Chondrocyte (in vitro differentiated cells): ENCODE results near the gene HSD11B1L. TPM values are rescaled to one million over a fixed set of nuclear protein-coding genes. Genes with fewer than 3 reads are reported as not detected.

Experiments
- DNase-seq: peaks from one replicate; pipeline ENCODE4 v3.0.0; 2021; ENCODE audit warnings: mixed read lengths, low spot score
- H3K27ac Mint-ChIP-seq: one replicate; pipeline ENCODE4 v1.8.0; 2021; ENCODE audit warnings: mild to moderate bottlenecking, moderate library complexity, mixed read lengths; ENCODE audit not compliant: unreplicated experiment
- H3K27me3 Mint-ChIP-seq: 2 replicates; pipeline ENCODE4 v1.8.0; 2021; ENCODE audit warnings: low read depth, mixed read lengths
- H3K36me3 Mint-ChIP-seq: 2 replicates; pipeline ENCODE4 v1.8.0; 2021; ENCODE audit warnings: low read depth, mixed read lengths
- H3K4me1 Mint-ChIP-seq: 2 replicates; pipeline ENCODE4 v1.8.0; 2021; ENCODE audit warnings: low read depth, mild to moderate bottlenecking, mixed read lengths
- H3K4me3 Mint-ChIP-seq: one replicate; pipeline ENCODE4 v1.8.0; 2021; ENCODE audit warnings: mild to moderate bottlenecking, moderate library complexity, mixed read lengths; ENCODE audit not compliant: unreplicated experiment
- H3K9me3 Mint-ChIP-seq: 2 replicates; pipeline ENCODE4 v1.8.0; 2021; ENCODE audit warnings: low read depth, mixed read lengths
- CTCF ChIP-seq: fragments of 200-600 bp; sonication (generic); IDR thresholded peaks from 2 replicates; pipeline ENCODE4 v1.5.0; 2021; ENCODE audit warnings: antibody characterized with exemption, mild to moderate bottlenecking, moderate library complexity
- total RNA-seq: library from RNA; stranded (reverse); gene quantifications from 3 replicates; pipeline ENCODE4 v1.2.1, GENCODE V29; 2021

HSD11B1L gene
- total RNA-seq, 1 donor from 2014 or later: 7.2 TPM

GRCh38 chr19:5635427-5635826, 45.4 kb upstream of the HSD11B1L start:
- peak overlapping the region; percentile 3 for H3K27ac Mint-ChIP-seq
- DNase-seq: no peak
- H3K27me3 Mint-ChIP-seq: no peaks in the 10 kb centered on the region
- H3K4me1 Mint-ChIP-seq: peaks cover 34% of the 10 kb centered on the region
- H3K9me3 Mint-ChIP-seq: no peaks in the 10 kb centered on the region
- TF ChIP-seq CTCF: no peak
- no peaks in the 10 kb centered on the region for H3K36me3 Mint-ChIP-seq
- no peak overlapping the region for H3K4me3 Mint-ChIP-seq

GRCh38 chr19:5637971-5638370, 42.9 kb upstream of the HSD11B1L start:
- no peak overlapping the region for H3K27ac Mint-ChIP-seq
- H3K4me1 Mint-ChIP-seq: peaks cover 16% of the 10 kb centered on the region
- no peaks in the 10 kb centered on the region for H3K27me3 Mint-ChIP-seq
- no peaks in the 10 kb centered on the region for H3K9me3 Mint-ChIP-seq
- H3K36me3 Mint-ChIP-seq: peaks cover 7% of the 10 kb centered on the region
- no peak overlapping the region for H3K4me3 Mint-ChIP-seq
- no peak for TF ChIP-seq CTCF
- DNase-seq: no peak

DNA sequence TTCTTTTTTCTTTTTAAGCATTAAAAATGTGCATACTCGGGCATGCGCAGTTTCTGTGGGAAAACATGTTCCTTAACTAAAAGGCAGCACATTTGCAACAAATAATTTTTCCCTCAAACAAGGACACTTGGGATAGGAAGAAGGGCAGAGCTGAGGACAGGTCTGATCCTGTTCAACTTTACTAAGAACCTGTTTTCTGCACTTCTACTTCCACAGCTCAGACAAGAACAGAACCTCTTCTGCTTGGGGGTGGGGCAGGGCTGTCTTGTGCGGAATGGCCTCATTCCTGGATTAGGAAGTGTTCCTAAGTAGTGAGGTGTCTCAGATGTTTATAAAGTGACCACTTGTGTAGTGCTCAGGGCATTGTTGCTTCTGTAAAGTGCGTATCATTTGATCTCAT, 39.7 kb upstream of the HSD11B1L start:
- no peak for DNase-seq
- Mint-ChIP-seq H3K9me3 (no peaks in the 10 kb centered on the region), H3K4me1 (peaks cover 13% of the 10 kb centered on the region), H3K4me3 (no peak overlapping the region), H3K36me3 (peaks cover 17% of the 10 kb centered on the region), H3K27ac (no peak overlapping the region), H3K27me3 (no peaks in the 10 kb centered on the region)
- no peak for TF ChIP-seq CTCF

DNA sequence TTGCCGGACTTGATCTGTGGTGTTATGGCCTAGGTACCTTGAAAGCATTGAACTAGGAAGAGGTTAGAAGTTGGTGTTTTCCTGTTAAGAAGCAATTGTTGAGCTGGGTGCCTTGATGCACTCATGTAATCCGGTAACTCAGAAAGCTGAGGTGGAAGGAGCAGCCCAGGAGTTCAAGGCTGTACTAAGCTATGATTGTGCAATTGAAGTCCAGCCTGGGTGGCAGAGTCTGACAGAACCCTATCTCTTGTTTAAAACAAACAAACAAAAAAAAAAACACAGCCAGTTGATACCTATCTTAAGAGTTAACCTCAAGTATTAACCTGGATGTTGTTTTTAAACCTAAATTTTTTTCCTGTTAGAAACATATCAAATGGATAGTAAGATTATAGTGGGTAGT, 38.6 kb upstream of the HSD11B1L start:
- Mint-ChIP-seq H3K9me3 (no peaks in the 10 kb centered on the region), H3K36me3 (peaks cover 24% of the 10 kb centered on the region), H3K27me3 (no peaks in the 10 kb centered on the region), H3K4me3 (no peak overlapping the region), H3K4me1 (peaks cover 13% of the 10 kb centered on the region), H3K27ac (no peak overlapping the region)
- no peak for DNase-seq
- no peak for TF ChIP-seq CTCF

GRCh38 chr19:5643060-5643459, 37.8 kb upstream of the HSD11B1L start:
- H3K36me3 Mint-ChIP-seq: peaks cover 27% of the 10 kb centered on the region
- DNase-seq: no peak
- H3K9me3 Mint-ChIP-seq: no peaks in the 10 kb centered on the region
- H3K4me3 Mint-ChIP-seq: no peak overlapping the region
- peaks cover 6% of the 10 kb centered on the region for H3K4me1 Mint-ChIP-seq
- H3K27me3 Mint-ChIP-seq: no peaks in the 10 kb centered on the region
- H3K27ac Mint-ChIP-seq: no peak overlapping the region
- no peak for TF ChIP-seq CTCF
